ENCODE data around the gene CTRB1.

DNA sequence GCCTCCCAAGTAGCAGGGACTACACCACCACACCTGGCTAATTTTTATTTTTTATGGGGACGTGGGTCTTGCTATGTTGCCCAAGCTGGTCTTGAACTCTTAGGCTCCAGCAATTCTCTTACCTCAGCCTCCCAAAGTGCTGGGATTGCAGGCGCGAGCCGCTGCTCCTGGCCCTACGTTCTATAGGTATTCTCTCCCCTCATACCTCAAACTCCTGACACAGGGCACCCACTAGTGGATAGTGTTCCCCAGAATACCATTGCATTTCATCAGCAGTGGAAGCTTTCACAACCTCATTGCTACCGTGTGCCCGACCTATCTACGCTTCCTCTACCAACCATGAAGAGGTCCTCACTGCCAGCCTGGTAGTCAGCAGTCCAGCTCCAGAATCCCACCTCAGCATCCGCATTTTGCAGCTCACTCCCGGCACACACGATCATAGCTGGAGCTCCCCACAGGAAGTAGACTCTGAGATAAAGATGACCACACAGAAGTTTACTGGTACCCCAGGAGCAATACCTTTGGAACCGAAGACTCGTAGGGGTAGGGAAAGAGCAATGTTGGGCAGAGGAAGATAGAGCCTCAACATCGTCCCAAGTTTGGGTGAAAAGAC, 21.2 kb upstream of the CTRB1 start:
- no peak for TF ChIP-seq ZFX (IDR thresholded peaks at IDR 0.05)
- TF ChIP-seq, protein P1, sequence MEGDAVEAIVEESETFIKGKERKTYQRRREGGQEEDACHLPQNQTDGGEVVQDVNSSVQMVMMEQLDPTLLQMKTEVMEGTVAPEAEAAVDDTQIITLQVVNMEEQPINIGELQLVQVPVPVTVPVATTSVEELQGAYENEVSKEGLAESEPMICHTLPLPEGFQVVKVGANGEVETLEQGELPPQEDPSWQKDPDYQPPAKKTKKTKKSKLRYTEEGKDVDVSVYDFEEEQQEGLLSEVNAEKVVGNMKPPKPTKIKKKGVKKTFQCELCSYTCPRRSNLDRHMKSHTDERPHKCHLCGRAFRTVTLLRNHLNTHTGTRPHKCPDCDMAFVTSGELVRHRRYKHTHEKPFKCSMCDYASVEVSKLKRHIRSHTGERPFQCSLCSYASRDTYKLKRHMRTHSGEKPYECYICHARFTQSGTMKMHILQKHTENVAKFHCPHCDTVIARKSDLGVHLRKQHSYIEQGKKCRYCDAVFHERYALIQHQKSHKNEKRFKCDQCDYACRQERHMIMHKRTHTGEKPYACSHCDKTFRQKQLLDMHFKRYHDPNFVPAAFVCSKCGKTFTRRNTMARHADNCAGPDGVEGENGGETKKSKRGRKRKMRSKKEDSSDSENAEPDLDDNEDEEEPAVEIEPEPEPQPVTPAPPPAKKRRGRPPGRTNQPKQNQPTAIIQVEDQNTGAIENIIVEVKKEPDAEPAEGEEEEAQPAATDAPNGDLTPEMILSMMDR (conservative IDR thresholded peaks at IDR 0.05): no peak
